HCT116 (cell line): Measurements from ENCODE around the gene CFB.

Experiments
- ATF3 ChIP-seq: IDR thresholded peaks from 2 replicates; pipeline ENCODE4 v1.6.1; 2012
- CTCF ChIP-seq, 3 experiments: fragments of 200-600 bp in 1 of 3; sonication (generic) in 1 of 3; IDR thresholded peaks in 2 of 3; conservative IDR thresholded peaks in 1 of 3; 2 replicates each; pipeline ENCODE4 v1.5.1; 2012 to 2017; ENCODE audit warnings: low read depth in 2 of 3, low read length in 2 of 3, antibody characterized with exemption in 1 of 3, borderline replicate concordance in 1 of 3, control low read depth in 1 of 3, mild to moderate bottlenecking in 1 of 3, mixed read lengths in 1 of 3, mixed run types in 1 of 3, moderate library complexity in 1 of 3; ENCODE audit not compliant: insufficient read depth in 1 of 3
- EGR1 ChIP-seq: IDR thresholded peaks from 2 replicates; pipeline ENCODE4 v1.6.1; 2012; ENCODE audit warnings: low read depth
- EZH2 ChIP-seq: fragments of 200-600 bp; sonication (generic); IDR thresholded peaks from 2 replicates; pipeline ENCODE4 v1.6.1; 2017; ENCODE audit warnings: antibody characterized with exemption, mixed run types
- EZH2phosphoT487 ChIP-seq: fragments of 200-600 bp; IDR thresholded peaks from 2 replicates; pipeline ENCODE4 v1.6.1; 2018; ENCODE audit warnings: antibody characterized with exemption, borderline replicate concordance
- JUND ChIP-seq: IDR thresholded peaks from 2 replicates; pipeline ENCODE4 v1.6.1; 2012
- POLR2A ChIP-seq: IDR thresholded peaks from 2 replicates; pipeline ENCODE4 v1.7.0; 2011; ENCODE audit warnings: borderline replicate concordance; ENCODE audit not compliant: insufficient read depth, insufficient read length; ENCODE audit errors: extremely low read depth
- POLR2AphosphoS5 ChIP-seq: IDR thresholded peaks from 2 replicates; pipeline ENCODE4 v1.6.1; 2011; ENCODE audit warnings: mild to moderate bottlenecking, low read depth, low read length, moderate library complexity
- RAD21 ChIP-seq: IDR thresholded peaks from 2 replicates; pipeline ENCODE4 v1.6.1; 2012; ENCODE audit warnings: low read depth, mild to moderate bottlenecking
- REST ChIP-seq: IDR thresholded peaks from 2 replicates; pipeline ENCODE4 v1.6.1; 2012; ENCODE audit warnings: low read depth
- SIN3A ChIP-seq: IDR thresholded peaks from 2 replicates; pipeline ENCODE4 v1.6.1; 2012; ENCODE audit warnings: low read depth
- YY1 ChIP-seq: IDR thresholded peaks from 2 replicates; pipeline ENCODE4 v1.6.1; 2011; ENCODE audit warnings: low read length, low read depth, moderate library complexity, mild to moderate bottlenecking; ENCODE audit not compliant: insufficient replicate concordance; ENCODE audit errors: extremely low read depth

- TF ChIP-seq ATF3 (no peak), POLR2A (no peak), EZH2 (no peak), EZH2phosphoT487 (no peak), CTCF (IDR thresholded peaks at IDR 0.05 in 2 of 3, conservative IDR thresholded peaks at IDR 0.05 in 1 of 3; ENCODE audit: borderline replicate concordance in 1 of 3, insufficient read depth in 1 of 3, low read depth in 2 of 3, low read length in 2 of 3) (no peak), EGR1 (no peak), RAD21 (no peak), REST (no peak), SIN3A (no peak), POLR2AphosphoS5 (no peak), YY1 (no peak), JUND (no peak)
Measured at GRCh38 chr6:31952890-31953289, 7.0 kb downstream of the CFB start.
